Gastrocnemius medialis (tissue), 4 donors: ENCODE results near the gene TAS2R50. TPM values are rescaled to one million over a fixed set of nuclear protein-coding genes. Genes with fewer than 3 reads are reported as not detected.
A peak's percentile ranks its signal among the peaks of the same experiment; 100 is the strongest.

Experiments used
- ATAC-seq, 2 donors: fragments of 150-250 bp; one replicate each; pipeline ENCODE4 v1.9.1; 2016
- DNase-seq, 2 donors: peaks; one replicate each; pipeline ENCODE4 v3.0.0-alpha.2; 2019
- H3K27ac ChIP-seq, 4 donors: fragments of 200-600 bp; sonication (generic); 1 replicate in 1 of 4; 2 replicates in 3 of 4; pipeline ENCODE4 v1.5.1; 2016 to 2018; ENCODE audit warnings: mild to moderate bottlenecking in 2 of 4, moderate library complexity in 1 of 4
- H3K27me3 ChIP-seq, 3 donors: fragments of 200-600 bp; sonication (generic) in 2 of 3; 1 replicate in 1 of 3; 2 replicates in 2 of 3; pipeline versions ENCODE4 v1.5.1 to v1.6.0; 2016 to 2019; ENCODE audit warnings: mild to moderate bottlenecking in 1 of 3, moderate library complexity in 1 of 3
- H3K36me3 ChIP-seq, 2 donors: fragments of 200-600 bp; sonication (generic) in 1 of 2; one replicate each; pipeline ENCODE4 v1.5.1; 2017 to 2018
- H3K4me1 ChIP-seq, 2 donors: fragments of 200-600 bp; sonication (generic) in 1 of 2; one replicate each; pipeline ENCODE4 v1.5.1; 2016 to 2017; ENCODE audit warnings: mild to moderate bottlenecking in 2 of 2
- H3K4me3 ChIP-seq, 4 donors: fragments of 200-600 bp; sonication (generic) in 3 of 4; 1 replicate in 1 of 4; 2 replicates in 3 of 4; pipeline ENCODE4 v1.5.1; 2016 to 2019; ENCODE audit warnings: mild to moderate bottlenecking in 2 of 4
- H3K9me3 ChIP-seq, 3 donors: fragments of 200-600 bp; sonication (generic) in 2 of 3; 1 replicate in 1 of 3; 2 replicates in 2 of 3; pipeline ENCODE4 v1.5.1; 2016 to 2019
- CTCF ChIP-seq, 5 experiments: fragments of 450-650 bp in 3 of 5; fragments of 200-600 bp in 2 of 5; sonication (generic) in 2 of 5; IDR thresholded peaks in 4 of 5; conservative IDR thresholded peaks in 1 of 5; 1 replicate in 4 of 5; 2 replicates in 1 of 5; pipeline ENCODE4 v1.5.1; 2016 to 2019; ENCODE audit warnings: antibody characterized with exemption in 5 of 5, mild to moderate bottlenecking in 3 of 5, moderate library complexity in 3 of 5
- POLR2A ChIP-seq, 2 donors: fragments of 450-650 bp; IDR thresholded peaks; one replicate each; pipeline ENCODE4 v1.6.1; 2017; ENCODE audit warnings: antibody characterized with exemption in 2 of 2, mild to moderate bottlenecking in 2 of 2, moderate library complexity in 2 of 2
- in situ Hi-C, 4 donors: fragments of 200-750 bp; cut with MboI; loops; one replicate each; pipeline versions ENCODE4 v1.15.0 to v1.8.0; 2017; ENCODE audit warnings: low sequenced_read_pairs in 4 of 4
- intact Hi-C: fragments of 100-400 bp; cut with DNase I; formaldehyde crosslinking; loops from one replicate; pipeline ENCODE4 v1.15.1; 2023; ENCODE audit warnings: low total_unique reads
- total RNA-seq, 4 donors: library from RNA; depleted of rRNA; stranded (reverse); fragments of >200 nt; gene quantifications; one replicate each; pipeline versions ENCODE4 v1.1.0 to v1.2.3, GENCODE V29; 2016

TAS2R50 gene
- total RNA-seq, 4 donors from 2014 or later = 4.9 TPM; not detected in 3

- ATAC-seq = no peak
- Histone ChIP-seq H3K4me1 (no peaks in the 10 kb centered on the region), H3K4me3 (no peak overlapping the region), H3K36me3 (no peaks in the 10 kb centered on the region), H3K9me3 (no peaks in the 10 kb centered on the region), H3K27ac (no peak overlapping the region), H3K27me3 (no peaks in the 10 kb centered on the region)
- in situ Hi-C loops = no loop called here
- intact Hi-C loops = no loop called here
- DNase-seq = no peak
- no peak for TF ChIP-seq CTCF (IDR thresholded peaks at IDR 0.05 in 4 of 5, conservative IDR thresholded peaks at IDR 0.05 in 1 of 5)
- TF ChIP-seq POLR2A (IDR thresholded peaks at IDR 0.05) = no peak
Observed at GRCh38 chr12:10974965-10975364, 11.7 kb downstream of the TAS2R50 start.

- ATAC-seq (peak in 1 of 2 donors; percentile 61), DNase-seq (peak in 1 of 2 donors; percentile 16)
- H3K4me1 ChIP-seq = peaks cover 4 to 5% of the 10 kb centered on the region in 2 donors
- H3K27ac ChIP-seq = no peak overlapping the region
- no peaks in the 10 kb centered on the region for H3K27me3 ChIP-seq
- H3K36me3 ChIP-seq = no peaks in the 10 kb centered on the region
- intact Hi-C loops = no loop called here
- in situ Hi-C loops = no loop called here
- TF ChIP-seq POLR2A (IDR thresholded peaks at IDR 0.05) (no peak), CTCF (IDR thresholded peaks at IDR 0.05 in 4 of 5, conservative IDR thresholded peaks at IDR 0.05 in 1 of 5) (no peak)
- H3K4me3 ChIP-seq = no peak overlapping the region
- no peaks in the 10 kb centered on the region for H3K9me3 ChIP-seq
Observed at GRCh38 chr12:10968765-10969456, 17.8 kb downstream of the TAS2R50 start.

- H3K27me3 ChIP-seq = no peaks in the 10 kb centered on the region
- TF ChIP-seq POLR2A (IDR thresholded peaks at IDR 0.05) (no peak), CTCF (IDR thresholded peaks at IDR 0.05 in 4 of 5, conservative IDR thresholded peaks at IDR 0.05 in 1 of 5) (no peak)
- H3K36me3 ChIP-seq = no peaks in the 10 kb centered on the region
- DNase-seq (no peak), ATAC-seq (no peak)
- no peaks in the 10 kb centered on the region for H3K9me3 ChIP-seq
- peaks cover 4 to 5% of the 10 kb centered on the region in 2 donors for H3K4me1 ChIP-seq
- no peak overlapping the region for H3K27ac ChIP-seq
- H3K4me3 ChIP-seq = no peak overlapping the region
- in situ Hi-C loops (no loop called here), intact Hi-C loops (no loop called here)
Observed at GRCh38 chr12:10967409-10967808, 19.3 kb downstream of the TAS2R50 start.

DNA sequence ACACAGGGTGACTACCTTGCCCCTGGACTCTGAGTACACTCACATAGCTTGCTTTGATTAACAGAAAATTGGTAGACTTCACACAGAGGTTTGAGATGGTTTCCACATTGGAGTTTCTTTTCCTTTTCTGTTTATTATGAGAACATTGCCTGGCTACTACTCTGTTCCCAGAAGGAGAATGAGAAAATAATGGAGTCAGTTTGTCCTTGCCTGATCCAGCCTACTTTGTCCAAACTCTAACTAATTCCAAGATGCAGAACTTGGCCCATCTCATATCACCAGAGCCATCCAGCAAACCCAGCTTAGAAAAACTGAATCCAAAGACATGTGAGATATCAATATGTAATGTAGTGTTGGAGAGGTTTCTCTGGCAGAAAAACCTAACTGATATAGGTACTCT, 20.4 kb downstream of the TAS2R50 start:
- no peak overlapping the region for H3K4me3 ChIP-seq
- intact Hi-C loops (no loop called here), in situ Hi-C loops (no loop called here)
- H3K9me3 ChIP-seq = no peaks in the 10 kb centered on the region
- H3K4me1 ChIP-seq = peaks cover 4 to 5% of the 10 kb centered on the region in 2 donors
- no peak for TF ChIP-seq POLR2A (IDR thresholded peaks at IDR 0.05)
- TF ChIP-seq CTCF (IDR thresholded peaks at IDR 0.05 in 4 of 5, conservative IDR thresholded peaks at IDR 0.05 in 1 of 5) = no peak
- H3K27ac ChIP-seq = no peak overlapping the region
- no peaks in the 10 kb centered on the region for H3K27me3 ChIP-seq
- no peak for DNase-seq
- no peaks in the 10 kb centered on the region for H3K36me3 ChIP-seq
- no peak for ATAC-seq

DNA sequence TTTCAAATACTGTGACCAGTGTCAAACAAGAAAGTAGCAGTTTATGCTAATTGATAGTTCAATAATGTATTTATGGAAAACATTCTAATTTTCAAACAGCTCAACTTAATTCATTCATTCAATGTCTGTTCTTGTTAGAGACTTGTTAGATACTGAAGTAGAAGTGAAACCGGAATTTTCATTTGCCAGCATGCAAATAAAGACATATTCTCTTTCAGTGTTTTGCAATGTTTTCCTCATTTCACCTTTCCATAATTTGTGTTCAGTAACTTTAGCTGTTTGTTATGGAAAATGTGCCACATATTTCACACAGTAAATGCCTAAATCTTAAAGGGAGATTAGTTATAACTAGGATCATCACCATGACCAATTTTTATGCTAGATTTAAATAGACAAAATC, 21.2 kb downstream of the TAS2R50 start:
- Histone ChIP-seq H3K4me1 (peaks cover 4 to 5% of the 10 kb centered on the region in 2 donors), H3K36me3 (no peaks in the 10 kb centered on the region), H3K9me3 (no peaks in the 10 kb centered on the region), H3K27me3 (no peaks in the 10 kb centered on the region), H3K27ac (no peak overlapping the region), H3K4me3 (no peak overlapping the region)
- no peak for TF ChIP-seq POLR2A (IDR thresholded peaks at IDR 0.05)
- no peak for TF ChIP-seq CTCF (IDR thresholded peaks at IDR 0.05 in 4 of 5, conservative IDR thresholded peaks at IDR 0.05 in 1 of 5)
- DNase-seq = no peak
- no peak for ATAC-seq
- in situ Hi-C loops (no loop called here), intact Hi-C loops (no loop called here)
